HG03469 (cell line): ENCODE data around the gene SYDE2.
A peak's percentile ranks its signal among the peaks of the same experiment; 100 is the strongest.

Source experiments
- ATAC-seq: cut with Tn5 transposase; IDR thresholded peaks from one replicate; pipeline ENCODE4 v1.9.1; 2021; ENCODE audit warnings: mild to moderate bottlenecking, moderate library complexity, moderate number of reproducible peaks; ENCODE audit not compliant: unreplicated experiment

Gene SYDE2

GRCh38 chr1:85128316-85128715, 72.5 kb downstream of the SYDE2 start:
- no peak for ATAC-seq

DNA sequence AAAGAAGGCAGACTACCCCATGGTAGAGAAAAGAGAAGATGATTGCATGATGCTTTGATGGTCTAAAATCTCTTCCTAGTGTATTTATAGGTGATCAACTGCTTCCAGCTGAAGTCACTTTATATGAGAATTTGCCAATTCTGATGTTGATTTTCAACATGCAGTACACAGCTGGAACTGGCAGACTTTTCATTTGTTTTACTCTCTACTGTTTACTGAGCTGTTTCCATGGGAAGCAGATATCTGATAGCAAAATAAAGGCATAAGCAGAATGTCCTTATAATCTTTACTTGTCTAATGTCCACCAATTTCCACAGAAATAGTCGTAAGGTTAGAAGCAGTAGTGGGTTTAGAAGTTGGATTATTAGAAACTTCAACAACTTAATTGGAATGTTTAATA, 74.9 kb downstream of the SYDE2 start:
- no peak for ATAC-seq

DNA sequence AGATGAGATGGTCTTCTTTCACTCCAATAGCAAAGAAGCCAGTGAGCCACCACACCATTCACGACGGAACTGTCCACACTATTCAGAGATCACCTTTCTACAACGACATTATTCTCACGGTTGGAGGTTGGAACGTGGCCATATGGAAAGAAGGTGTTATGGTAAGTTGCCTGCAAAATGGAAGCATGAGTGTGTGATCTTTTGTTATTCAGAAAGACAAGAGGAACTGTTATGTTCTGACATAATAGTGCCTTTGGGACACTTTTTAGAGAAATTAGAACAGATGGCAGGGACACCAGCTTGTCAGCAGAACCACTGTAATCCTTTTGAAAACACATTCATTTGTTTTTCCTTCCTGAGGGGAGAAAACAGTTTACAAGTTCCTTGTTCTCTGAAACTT, 76.7 kb downstream of the SYDE2 start:
- no peak for ATAC-seq

- ATAC-seq: no peak
Measured at GRCh38 chr1:85122169-85122568, 78.6 kb downstream of the SYDE2 start.

DNA sequence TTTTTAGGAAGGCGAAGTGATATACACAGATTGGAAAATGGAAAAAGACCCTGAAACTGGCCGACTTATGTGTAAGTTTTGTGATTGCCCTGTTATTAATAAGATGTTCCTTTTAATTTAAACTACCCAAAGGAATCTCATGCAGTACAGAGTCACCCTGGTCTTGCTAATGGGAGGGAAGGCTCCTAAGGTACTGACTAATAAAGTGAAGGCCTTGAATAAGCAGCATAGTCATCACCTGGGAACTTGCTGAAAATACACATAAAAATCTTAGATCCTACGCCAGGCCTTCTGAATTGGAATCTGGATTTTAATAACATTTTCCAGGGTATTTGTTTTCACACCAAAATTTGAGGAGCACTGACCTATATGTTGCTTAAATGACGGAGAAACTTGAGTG, 79.1 kb downstream of the SYDE2 start:
- no peak for ATAC-seq

DNA sequence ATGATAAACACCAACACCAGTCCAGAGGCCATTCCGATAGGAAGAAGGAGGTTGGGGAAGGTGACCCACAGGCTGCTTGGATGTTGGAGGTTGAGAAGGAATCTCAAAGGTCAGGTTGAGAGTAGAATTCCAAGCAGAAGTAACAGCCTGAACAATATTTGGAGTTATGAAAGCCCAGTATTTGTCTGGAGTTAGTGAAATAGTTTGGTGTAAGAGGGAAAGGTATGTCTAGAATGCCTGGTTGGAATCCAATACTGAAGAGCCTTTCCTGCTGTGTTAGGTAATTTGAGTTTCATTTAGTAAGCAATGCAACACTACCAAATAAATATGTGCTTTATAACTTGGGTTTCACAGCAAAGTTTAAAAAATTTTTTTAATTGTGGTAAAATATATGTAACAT, 82.1 kb downstream of the SYDE2 start:
- no peak for ATAC-seq

GRCh38 chr1:85116856-85117255, 84.0 kb downstream of the SYDE2 start:
- ATAC-seq: no peak

DNA sequence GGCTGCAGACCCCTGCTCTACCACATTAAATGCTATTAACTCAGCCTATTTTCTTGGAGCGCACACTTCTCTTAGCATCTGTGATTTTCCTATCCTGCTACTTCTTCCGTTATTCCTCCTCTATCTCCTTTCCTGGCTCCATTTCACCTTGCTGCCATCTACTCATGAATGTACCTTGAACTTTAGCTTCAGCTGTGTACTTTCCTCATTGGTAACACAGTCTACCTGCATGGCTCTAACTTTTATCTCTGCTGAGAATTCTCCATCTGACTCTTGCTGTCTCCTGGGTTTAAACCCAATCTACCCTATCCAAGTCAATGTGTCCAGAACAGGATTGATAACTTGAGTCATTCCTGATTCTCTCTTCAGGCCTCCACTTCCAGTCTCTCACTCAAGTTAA, 84.9 kb downstream of the SYDE2 start:
- no peak for ATAC-seq

GRCh38 chr1:85111695-85112094, 89.1 kb downstream of the SYDE2 start:
- no peak for ATAC-seq

GRCh38 chr1:85109475-85109874, 91.3 kb downstream of the SYDE2 start:
- peak; percentile 48 for ATAC-seq
